ENCODE measurements around the gene SUSD5.
"Not testable (repeated sequence)": the region's sequence is repeated elsewhere in the genome, so short reads cannot be mapped to it uniquely, and the experiment has no call there.

SUSD5 gene

DNA sequence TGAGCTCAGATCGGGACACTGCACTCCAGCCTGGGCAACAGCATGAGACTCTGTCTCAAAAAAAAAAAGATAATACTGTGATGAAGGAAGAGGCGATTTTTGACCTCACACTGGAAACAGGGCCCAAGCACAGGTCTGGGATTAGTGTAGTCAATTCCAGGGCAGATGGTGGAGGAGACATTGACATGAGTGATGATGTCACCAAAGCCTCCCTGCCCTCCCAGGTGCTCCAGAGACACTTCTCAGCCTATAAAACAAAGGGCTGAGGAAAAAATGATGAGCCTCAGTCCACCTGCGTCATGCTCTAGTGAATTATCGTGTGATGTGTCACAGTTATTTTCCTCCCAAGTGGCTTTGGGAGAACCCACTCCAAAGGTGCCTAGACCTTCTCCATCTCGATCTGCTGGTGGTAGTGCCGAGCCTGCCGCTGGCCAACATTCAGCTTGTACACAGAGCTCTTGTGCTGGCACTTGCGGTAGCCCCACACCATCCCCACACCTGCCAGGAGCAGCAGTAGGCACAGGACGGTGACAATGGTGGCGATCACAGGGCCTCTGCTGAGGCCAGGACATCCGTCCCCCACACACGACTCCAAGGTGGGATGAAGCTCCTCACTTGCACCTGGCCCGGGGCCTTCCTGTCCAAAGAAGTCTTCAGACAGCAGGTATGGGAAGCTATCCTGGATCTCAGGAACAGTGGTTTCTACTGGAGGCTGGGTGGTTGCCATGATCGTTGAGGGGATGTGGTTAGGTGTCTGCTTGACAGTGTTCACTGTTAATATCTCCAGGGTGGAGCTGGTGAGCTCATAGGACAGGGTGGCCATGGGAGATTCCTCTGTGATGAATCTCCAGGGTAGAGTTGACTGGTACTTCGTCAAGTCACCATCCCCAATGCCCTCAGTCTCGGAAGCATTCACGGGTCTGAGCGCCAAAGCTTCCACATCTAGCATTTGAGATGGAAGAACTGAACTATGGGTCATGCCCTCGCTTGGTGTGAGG is 65.9 kb downstream of the SUSD5 start:
- no peak for DNase-seq (ENCODE audit: low read depth)

DNA sequence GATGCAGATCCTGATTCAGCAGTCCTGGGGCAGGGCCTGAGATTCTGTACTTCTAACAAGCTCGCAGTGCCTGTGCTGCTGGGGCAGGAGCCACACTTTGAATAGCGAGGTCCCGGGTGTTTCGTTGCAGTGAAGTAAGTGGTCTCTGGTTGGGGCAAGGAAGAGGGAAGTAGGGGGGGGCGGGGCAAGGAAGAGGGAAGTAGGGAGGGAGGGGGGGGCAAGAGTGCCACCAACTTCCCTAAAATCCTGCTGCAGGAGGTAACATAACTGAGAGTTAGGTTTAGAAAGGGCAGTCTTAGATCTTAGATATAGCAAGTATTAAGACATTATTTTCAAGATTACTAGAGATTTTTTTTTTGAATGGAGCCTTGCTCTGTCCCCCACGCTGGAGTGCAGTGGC is 69.3 kb downstream of the SUSD5 start:
- DNase-seq (ENCODE audit: low read depth): no peak

DNA sequence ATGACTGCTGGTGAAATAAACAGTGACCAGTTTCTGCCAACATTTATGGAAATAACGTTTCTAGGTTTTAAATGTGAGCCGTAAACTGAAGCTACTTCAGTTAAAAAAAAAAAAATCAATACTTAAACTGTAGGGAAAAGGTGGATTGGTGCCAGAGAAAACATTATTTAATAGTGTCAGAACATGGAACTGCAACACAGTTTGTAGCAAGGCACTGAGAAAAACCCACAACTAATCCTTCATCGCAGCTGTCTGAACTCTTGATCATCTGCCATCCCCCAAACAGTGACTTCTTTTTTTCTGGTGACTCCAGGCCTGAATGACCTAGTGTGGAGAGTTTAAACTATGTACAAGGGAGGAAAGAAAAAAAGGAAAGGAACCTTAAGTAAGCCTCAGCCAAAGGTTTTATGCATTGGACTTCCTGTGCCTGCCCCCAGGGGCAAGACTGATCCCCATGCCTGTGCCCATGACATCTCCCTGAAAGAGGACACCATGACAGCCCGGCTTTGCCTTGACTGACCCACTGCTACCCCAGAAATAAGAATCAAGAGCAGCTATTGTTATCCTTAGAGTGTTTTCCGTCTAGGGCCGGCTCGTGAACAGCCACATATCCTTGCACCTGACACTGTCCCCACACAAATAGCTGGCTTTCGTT is 71.7 kb downstream of the SUSD5 start:
- DNase-seq (ENCODE audit: low read depth): no peak

DNA sequence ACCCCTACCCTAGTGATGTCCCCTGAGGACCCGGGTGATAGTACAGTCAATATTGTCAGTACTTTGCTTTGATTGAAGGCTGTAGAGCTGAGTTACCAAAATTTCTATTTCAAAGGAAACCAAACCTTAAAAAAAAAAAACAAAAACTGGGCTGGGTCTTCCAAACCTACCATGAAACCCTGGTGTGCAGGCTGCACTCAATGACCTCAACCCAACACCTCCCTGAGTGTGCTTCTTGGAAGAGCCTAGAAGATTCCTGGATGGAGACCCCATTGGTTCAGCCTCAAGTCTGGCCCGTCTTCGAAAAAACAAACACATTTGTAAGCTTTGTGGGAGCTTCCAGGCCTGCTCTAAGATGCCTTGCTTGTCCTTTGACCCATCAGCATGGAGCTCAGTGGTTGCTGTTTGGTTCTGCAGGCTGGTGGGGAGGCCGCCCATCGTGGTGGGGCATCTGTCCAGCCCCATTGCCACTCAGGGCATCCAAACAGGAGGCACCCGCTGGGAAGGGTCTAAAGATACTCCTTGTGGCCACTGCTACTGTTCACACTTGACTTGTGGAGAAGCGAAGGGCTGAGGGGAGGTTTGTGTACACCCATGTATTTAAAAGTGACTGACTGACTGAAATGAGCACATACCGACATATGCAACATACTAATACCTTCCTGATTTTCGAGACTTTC is 72.6 kb downstream of the SUSD5 start:
- DNase-seq (ENCODE audit: low read depth): no peak

DNA sequence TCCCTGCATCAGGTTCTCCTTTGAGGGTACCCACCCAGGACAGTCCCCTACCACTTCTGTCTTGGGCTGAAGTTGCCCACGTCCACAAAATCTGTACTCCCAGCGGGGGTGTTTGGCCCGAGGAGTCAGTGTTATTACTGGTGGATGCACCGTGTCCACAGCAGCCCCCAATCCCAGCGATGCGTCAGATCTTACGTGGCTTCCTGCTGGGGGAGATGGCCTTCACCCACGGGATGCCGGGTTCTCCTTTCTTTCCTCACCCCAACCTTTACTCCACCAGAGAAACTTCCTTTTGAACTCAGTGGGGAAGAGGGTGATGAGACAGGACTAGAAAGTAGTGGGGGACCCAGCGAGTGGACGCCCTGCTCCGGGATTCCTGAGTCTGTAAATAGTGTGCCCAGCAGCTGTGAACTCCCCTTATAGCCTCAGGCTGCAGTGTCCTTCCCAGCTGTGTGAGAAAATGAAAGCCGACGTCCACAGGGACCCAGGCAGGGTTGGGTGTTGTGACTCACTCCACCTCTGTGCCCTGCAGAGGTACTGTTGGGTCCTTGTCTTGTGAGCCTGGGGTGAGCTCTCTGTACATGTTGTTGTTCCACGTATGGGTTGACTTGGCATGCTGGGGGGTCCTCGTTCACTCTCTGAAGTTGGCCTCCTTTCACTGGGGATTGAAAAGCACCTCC is 73.2 kb downstream of the SUSD5 start:
- no peak for DNase-seq (ENCODE audit: low read depth)

DNA sequence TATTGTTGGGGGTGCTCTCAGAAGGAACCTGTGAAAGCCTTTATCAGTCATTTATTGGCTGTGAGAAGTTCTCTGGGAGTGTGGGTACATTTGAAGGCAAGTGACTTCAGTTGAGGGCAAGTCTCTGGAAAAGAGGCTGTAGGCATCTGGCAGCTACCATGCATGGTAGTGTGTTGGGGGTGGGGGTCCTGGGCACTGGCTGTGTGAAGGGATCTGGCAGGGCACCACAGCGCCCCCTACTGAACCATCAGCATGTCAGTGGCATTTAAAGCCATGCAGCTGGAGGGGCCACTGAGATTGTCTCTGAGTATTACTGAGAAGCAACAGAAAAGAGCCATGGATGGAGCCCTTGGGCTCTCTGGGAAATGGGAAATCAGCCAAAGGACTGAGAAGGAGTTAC is 74.2 kb downstream of the SUSD5 start:
- no peak for DNase-seq (ENCODE audit: low read depth)

DNA sequence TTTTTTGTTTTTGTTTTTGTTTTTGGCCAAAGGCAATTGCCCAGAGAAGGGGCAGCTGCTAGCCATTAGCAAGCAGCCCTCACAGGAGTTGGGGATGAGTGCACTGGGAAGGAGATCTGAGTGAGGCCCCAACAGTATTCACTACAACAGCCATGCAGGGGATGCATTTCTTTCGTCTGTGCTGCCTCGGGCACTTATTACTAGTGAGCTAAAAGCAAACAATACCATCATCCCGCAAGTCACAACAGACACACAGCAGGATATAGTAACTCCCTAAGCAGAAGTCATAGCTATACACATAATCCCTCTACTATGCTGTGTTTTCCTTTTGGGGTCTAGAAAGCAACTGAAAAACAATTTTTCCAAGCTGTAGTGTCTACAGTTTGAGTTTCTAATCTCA is 77.6 kb downstream of the SUSD5 start:
- DNase-seq (ENCODE audit: low read depth): no peak

DNA sequence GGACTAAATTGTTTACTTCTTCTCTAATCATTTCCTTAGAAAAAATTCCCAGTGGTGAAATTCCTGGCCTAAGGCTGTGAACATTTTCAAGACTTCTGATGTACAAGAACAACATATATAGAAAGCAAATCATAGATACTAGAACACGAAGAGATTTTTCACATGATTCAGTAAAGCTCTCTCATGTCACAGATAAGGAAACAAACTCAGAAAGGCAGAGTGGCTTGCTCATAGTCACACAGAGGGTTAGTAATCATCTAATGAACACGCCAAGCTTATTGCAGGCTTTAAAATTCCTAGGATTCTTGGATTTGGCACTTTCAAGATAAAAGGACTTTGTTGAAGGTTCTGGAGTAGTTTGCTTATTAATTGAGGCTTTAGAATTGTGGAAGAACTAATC is 78.6 kb downstream of the SUSD5 start:
- DNase-seq (ENCODE audit: low read depth): no peak

DNA sequence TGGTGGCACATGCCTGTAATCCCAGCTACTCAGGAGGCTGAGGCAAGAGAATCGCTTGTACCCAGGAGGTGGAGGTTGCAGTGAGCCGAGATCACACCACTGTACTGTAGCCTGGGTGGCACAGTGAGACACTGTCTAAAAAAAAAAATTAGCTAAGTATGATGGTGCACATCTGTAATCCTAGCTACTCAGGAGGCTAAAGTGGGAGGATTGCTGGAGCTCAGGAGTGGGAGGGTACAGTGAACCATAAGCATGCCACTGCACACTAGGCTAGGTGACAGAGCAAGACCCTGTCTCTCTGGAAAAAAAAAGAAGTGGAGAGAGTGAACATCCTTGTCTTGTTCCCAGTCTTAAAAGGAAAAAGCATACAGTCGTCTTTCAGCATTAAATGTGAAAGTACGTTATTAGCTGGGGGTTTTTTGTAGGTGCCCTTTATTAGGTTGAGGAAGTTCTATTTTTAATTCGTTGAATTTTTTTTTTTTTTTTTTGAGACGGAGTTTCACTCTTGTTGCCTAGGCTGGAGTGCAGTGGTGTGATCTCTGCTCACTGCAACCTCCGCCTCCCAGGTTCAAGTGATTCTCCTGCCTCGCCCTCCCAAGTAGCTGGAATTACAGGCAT is 79.5 kb downstream of the SUSD5 start:
- DNase-seq (ENCODE audit: low read depth): not testable (repeated sequence)

DNA sequence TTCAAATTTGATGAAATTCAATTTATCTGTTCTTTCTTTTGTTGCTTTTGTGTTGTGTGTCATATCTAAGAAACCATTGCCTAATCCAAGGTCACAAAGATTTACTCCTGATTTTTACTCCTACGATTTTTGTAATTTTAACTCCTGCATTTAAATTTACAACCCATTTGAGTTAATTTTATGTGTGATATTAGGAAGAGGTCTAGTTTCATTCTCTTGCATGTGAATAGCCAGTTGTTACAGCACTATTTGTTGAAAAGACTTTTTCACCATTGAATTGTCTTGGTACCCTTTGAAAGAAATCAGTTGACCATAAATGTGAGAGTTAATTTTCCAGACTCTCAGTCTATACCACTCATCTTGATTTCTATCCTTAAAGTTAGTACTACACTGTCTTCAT is 80.9 kb downstream of the SUSD5 start:
- no peak for DNase-seq (ENCODE audit: low read depth)

DNA sequence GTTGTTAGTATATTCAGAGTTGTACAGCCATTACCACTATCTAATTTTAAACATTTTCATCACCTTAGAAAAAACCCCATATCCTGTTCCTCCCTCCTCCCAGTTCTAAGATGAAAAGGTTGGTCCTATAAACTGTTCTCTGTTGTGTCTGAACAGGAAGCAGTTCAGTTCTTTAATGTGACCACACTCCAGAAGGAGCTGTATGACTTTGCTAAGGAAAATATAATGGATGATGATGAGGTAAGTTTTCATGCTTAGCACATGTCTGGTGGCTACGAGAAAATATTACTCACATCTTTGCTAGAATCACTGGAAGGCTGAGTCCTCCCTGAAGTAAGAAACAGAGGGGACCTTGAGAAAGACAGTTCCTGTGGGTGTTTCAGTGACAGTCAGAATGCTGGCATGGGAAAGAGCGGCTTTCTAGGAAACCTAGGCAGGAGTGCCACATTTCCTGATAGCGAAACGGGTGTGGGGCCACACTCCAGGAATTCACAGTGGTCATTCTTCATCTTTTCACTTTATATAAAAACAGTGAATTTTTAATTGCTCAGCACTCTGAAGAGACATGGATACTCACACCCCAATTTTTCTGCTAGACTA is 84.5 kb downstream of the SUSD5 start:
- no peak for DNase-seq (ENCODE audit: low read depth)

DNA sequence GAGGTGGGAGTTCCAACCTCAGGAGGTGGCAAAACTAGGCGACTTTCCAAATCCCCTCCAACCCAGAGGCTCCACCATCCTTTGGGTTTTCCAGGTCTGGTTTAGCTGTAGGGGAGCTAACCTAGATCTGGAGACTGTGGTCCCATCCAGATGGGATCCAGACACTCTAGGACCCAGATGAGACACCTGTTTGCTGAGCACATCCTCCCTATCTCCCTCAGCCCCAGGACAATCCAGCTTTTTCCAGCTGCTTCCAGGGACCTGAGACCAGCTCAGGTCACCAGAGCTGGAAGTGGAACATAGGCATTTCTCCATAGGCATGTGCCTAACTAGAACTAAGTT is 86.6 kb downstream of the SUSD5 start:
- no peak for DNase-seq (ENCODE audit: low read depth)

DNA sequence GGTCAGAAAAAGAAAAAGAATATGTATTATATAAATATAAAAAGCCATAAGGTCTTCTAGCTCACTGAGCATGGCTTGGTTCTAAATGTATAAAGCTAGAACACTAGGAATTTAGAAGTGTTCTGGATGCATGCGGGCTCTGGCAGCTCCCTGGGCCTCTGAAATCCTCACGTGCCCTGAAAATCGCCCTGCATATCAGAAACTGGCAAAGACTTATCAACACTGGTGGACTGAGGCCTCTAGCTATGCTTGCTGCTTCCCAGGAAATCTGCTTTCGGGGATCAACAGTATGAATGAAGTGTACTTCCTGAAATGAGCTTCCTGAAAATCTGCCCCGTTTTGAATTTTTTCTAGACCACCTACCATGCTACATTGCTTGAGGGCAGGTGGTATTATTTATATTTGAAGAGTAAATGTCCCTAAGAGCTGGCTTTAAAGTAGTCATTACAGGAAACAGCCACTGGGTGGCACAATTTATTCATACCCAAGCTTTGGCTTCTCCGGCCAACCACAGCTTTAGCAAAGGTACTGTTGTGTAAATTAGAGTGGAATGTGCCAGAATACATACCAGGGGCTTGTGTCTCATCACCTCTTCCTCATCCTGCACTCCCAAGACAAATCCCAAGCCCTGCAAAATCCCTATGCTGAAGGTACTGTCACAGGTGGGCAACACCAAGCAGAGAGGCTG is 87.1 kb downstream of the SUSD5 start:
- no peak for DNase-seq (ENCODE audit: low read depth)

DNA sequence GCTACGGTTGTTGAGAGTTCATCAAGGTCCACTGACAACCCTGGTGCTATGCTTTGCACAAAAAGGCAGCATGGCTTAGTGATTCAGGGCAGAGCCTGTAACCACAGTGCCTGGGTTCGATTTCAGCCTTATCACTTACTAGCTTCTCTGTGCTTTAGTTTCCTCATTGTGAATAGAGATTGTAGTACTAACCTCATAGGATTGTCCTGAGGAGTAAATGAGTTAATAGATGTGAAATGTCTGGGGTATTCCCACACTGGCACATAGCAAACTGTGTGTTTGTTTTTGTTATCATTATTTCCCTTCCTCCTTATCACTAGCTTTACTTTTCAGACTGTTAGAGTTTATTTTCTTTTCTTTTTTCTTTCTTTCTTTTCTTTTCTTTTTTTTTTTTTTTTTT is 88.5 kb downstream of the SUSD5 start:
- DNase-seq (ENCODE audit: low read depth): no peak

DNA sequence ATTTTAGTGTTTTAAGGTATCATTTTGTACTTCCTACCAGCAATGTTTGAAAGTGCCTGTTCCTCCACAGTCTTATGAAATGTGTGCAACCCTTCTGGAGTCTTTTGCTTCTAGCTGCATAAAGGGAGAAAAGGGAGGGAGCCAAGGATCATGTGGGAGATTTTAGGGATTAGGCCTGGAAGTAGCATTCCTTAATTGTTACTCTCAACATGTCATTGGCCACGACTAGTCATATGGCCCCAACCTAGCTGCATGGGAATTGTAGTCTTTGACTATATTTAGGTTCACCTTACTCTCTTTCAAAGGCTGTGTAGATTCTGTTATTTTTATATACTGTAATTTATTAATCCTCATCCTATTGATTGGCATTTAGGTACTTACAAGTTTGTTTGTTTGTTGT is 89.9 kb downstream of the SUSD5 start:
- DNase-seq (ENCODE audit: low read depth): no peak

DNA sequence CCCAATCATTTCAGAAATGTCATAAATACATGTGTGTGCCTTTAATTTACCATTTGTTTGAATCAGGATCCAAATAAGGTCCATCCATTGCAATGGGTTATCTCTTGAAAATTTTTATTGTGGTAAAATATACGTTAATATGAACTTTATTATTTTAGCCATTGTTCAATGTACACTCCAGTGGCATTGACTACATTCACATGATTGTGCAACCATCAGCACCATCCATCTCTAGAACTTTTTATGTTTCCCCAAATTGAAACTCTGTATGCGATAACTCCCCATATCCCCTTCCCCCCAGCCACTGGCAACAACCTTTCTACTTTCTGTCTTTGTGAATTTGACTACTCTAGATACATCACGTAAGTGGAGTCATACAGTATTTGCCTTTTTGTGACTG is 92.8 kb downstream of the SUSD5 start:
- DNase-seq (ENCODE audit: low read depth): no peak

DNA sequence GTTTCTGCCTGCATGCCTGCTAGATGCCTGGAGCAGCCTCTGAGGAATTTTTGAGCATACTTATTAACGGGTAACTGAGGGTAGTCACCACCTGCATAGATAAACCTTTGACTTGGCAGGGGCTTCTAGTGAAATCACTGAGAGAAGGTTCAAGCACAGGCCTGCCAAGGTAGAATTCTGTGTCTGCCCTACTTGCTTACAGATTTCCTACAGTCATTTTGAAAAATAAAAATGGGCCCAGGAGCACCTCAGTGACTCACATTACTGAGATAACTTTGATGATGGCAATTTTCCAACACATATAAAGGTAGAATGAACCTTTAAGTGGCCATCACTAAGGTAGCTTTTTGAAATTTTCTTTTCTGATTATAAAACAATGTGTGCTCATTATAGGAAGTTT is 94.0 kb downstream of the SUSD5 start:
- no peak for DNase-seq (ENCODE audit: low read depth)

DNA sequence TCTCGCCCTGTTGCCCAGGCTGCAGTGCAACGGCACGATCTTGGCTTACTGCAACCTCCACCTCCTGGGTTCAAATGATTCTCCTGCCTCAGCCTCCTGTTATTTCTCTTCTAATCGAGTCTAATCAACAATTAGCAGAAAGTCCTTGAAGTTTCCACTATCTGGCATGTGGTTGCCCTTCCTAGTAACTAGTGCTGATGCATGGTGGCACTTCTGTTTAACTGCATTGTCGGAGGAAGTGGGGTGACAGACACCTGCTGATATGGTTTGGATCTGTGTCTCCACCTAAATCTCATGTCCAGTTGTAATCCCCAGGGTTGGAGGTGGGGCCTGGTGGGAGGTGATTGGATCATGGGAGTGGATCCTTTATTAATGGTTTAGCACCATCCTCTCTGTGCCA is 95.6 kb downstream of the SUSD5 start:
- DNase-seq (ENCODE audit: low read depth): no peak

DNA sequence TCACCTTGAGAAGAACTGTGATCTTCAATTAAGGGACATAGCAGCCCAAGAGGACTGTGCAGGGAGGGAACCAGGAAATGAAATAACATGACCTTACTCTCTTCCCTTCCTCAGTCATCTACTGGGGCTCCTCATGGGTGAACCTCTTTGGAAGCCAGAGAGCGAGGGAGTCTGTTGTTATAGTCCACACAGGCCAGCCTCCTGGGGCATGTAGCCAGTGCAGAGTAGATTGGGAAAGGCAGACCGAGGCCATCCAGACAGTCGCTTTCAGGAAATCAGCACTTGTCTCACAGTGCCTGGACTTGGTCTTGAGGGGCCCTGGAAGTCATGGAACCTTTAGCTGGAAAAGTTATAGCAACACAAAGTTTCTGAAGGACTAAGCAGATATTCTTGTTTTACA is 98.7 kb downstream of the SUSD5 start:
- DNase-seq (ENCODE audit: low read depth): no peak

DNA sequence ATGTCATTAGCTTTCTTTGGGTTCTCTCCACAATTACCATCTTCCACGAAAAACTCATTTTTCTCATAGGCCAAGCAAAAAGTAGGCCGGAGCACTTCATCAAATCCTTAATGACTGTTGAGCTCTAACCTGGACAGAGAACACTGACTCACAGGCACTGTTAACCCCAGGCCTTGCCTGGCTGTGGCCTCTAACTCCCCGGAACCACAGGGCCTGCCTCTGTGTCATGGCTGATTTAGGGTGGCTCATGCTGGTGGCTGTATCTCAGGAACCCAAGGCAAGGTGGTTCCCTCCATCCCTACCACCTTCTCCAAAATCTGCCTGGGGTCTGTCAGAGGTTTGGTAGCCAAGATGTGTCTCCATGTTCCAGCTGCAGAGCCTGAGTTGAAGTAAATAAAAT is 101.1 kb downstream of the SUSD5 start:
- DNase-seq (ENCODE audit: low read depth): no peak

Data from CMK (cell line).